Measurements from ENCODE around the gene HECTD4. TPM values are rescaled to one million over a fixed set of nuclear protein-coding genes. Genes with fewer than 3 reads are reported as not detected.

Gene HECTD4
- total and polyA plus RNA-seq, 2 donors (not counting 1 experiment from before 2014, with no cell fraction given), result 46.4 to 92.2 TPM

DNA sequence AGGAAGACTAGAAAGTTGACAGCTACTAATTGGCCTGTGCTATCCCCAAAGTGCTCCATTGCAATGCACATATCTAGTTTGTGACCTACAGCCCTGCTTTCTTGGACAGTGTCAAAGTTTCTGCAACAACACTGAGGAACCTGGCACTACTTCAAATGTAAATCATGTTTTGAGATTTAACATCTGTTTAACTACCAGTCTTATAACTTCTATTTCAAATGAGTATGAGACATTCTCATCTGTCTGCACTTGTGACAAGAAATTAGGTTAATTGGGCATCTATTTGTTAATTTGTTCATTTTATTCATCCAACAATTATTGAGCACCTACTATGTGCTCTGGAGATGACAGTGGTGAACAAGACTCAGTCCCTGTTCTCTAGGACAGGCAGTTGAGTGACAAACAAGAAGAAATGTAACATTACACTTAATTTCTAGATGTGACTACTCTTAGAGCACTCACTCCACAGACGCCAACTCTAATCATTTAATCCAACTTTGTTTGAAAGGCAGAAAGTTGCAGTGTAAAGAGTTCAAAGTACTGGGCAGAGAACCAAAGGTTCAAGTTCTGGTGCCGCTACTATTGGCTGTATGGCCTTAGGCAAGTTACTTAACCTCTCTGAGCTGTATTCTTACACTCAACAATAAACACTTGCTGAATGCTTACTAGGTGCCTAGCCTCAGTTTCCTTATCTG lies 74.8 kb downstream of the HECTD4 start:
- Histone ChIP-seq H3K9ac (ENCODE audit: low read length) (no peak overlapping the region), H3K4me2 (replicated peaks; ENCODE audit: low read depth, low read length, poor library complexity, severe bottlenecking) (no peak overlapping the region), H3K4me3 (ENCODE audit: control extremely low read depth in 1 of 5, extremely low read depth in 1 of 5, insufficient read depth in 1 of 5, low read depth in 2 of 5, low read length in 4 of 5) (no peak overlapping the region), H3K27ac (ENCODE audit: low read length in 2 of 2) (no peak overlapping the region), H3K79me2 (ENCODE audit: control insufficient read depth, insufficient read depth, low read length) (peaks cover 2% of the 10 kb centered on the region), H3K36me3 (replicated peaks in 1 of 2; ENCODE audit: control extremely low read depth in 1 of 2, control insufficient read depth in 1 of 2, extremely low read depth in 1 of 2, insufficient read depth in 2 of 2, low read length in 1 of 2) (peaks cover 15 to 56% of the 10 kb centered on the region in 2 experiments), H3K27me3 (replicated peaks in 1 of 4; ENCODE audit: control extremely low read depth in 1 of 4, control insufficient read depth in 3 of 4, insufficient read depth in 4 of 4, low read length in 3 of 4) (no peaks in the 10 kb centered on the region), H4K20me1 (ENCODE audit: control insufficient read depth, insufficient read depth, low read length, poor library complexity, severe bottlenecking) (no peaks in the 10 kb centered on the region), H3K9me3 (ENCODE audit: control extremely low read depth in 1 of 3, control insufficient read depth in 2 of 3, insufficient read depth in 1 of 3, low read length in 2 of 3) (no peaks in the 10 kb centered on the region), H2AFZ (ENCODE audit: insufficient read depth, low read depth, low read length, poor library complexity, severe bottlenecking) (no peak overlapping the region), H3K4me1 (ENCODE audit: control insufficient read depth in 2 of 2, insufficient read depth in 2 of 2, low read length in 2 of 2) (no peaks in the 10 kb centered on the region)
- no peaks in the 10 kb centered on the region for H3K9me3 Mint-ChIP-seq (ENCODE audit: insufficient read depth)
- ChIA-PET CTCF (interaction anchor here (1.2 kb wide), 1 partner anchor 11 kb away, joined by 4 read pairs; no protein-coding TSS in a partner anchor), POLR2A (no interaction called here)
- no peak overlapping the region for H3K4me3 Mint-ChIP-seq
- no peak for ATAC-seq (ENCODE audit: low read depth)
- DNase-seq, result no peak
- no peaks in the 10 kb centered on the region for H3K27me3 Mint-ChIP-seq
- intact Hi-C loops (cut with micrococcal nuclease), result no loop called here
- no peak overlapping the region for H3K27ac Mint-ChIP-seq
- peaks cover 13% of the 10 kb centered on the region for H3K4me1 Mint-ChIP-seq
- no CpG with 5 or more reads among the region's 2 CpGs for WGBS (ENCODE audit: insufficient coverage)
- TF ChIP-seq, protein P1, sequence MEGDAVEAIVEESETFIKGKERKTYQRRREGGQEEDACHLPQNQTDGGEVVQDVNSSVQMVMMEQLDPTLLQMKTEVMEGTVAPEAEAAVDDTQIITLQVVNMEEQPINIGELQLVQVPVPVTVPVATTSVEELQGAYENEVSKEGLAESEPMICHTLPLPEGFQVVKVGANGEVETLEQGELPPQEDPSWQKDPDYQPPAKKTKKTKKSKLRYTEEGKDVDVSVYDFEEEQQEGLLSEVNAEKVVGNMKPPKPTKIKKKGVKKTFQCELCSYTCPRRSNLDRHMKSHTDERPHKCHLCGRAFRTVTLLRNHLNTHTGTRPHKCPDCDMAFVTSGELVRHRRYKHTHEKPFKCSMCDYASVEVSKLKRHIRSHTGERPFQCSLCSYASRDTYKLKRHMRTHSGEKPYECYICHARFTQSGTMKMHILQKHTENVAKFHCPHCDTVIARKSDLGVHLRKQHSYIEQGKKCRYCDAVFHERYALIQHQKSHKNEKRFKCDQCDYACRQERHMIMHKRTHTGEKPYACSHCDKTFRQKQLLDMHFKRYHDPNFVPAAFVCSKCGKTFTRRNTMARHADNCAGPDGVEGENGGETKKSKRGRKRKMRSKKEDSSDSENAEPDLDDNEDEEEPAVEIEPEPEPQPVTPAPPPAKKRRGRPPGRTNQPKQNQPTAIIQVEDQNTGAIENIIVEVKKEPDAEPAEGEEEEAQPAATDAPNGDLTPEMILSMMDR (IDR thresholded peaks at IDR 0.05), result no peak
- no peak for TF ChIP-seq EZH2 (IDR thresholded peaks at IDR 0.05; ENCODE audit: borderline replicate concordance, insufficient read depth, low read depth, low read length, poor library complexity, severe bottlenecking)

DNA sequence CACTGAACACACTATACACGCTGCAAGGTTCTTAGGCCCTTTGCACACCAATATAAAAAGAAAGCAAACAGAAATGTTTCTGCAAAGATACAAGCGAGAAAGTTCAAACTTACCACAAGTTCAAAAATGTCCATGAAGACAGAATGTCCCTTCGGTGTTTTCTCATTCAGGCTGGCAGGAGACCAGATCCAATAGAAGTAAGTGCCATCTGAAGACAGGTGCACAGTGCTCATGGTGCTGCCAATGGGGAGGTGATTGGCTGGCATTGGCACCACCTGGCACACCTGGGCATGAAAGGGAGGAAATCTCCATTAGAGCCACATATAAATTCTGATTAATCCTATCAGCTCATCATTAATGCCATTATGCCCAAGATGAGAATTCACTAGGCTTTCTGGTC lies 76.3 kb downstream of the HECTD4 start:
- Histone ChIP-seq H3K27ac (ENCODE audit: low read length in 2 of 2) (no peak overlapping the region), H3K4me3 (ENCODE audit: control extremely low read depth in 1 of 5, extremely low read depth in 1 of 5, insufficient read depth in 1 of 5, low read depth in 2 of 5, low read length in 4 of 5) (no peak overlapping the region), H3K79me2 (ENCODE audit: control insufficient read depth, insufficient read depth, low read length) (peaks cover 2% of the 10 kb centered on the region), H3K9ac (ENCODE audit: low read length) (no peak overlapping the region), H3K4me1 (ENCODE audit: control insufficient read depth in 2 of 2, insufficient read depth in 2 of 2, low read length in 2 of 2) (no peaks in the 10 kb centered on the region), H2AFZ (ENCODE audit: insufficient read depth, low read depth, low read length, poor library complexity, severe bottlenecking) (no peak overlapping the region), H4K20me1 (ENCODE audit: control insufficient read depth, insufficient read depth, low read length, poor library complexity, severe bottlenecking) (no peaks in the 10 kb centered on the region), H3K4me2 (replicated peaks; ENCODE audit: low read depth, low read length, poor library complexity, severe bottlenecking) (no peak overlapping the region), H3K9me3 (ENCODE audit: control extremely low read depth in 1 of 3, control insufficient read depth in 2 of 3, insufficient read depth in 1 of 3, low read length in 2 of 3) (no peaks in the 10 kb centered on the region), H3K36me3 (replicated peaks in 1 of 2; ENCODE audit: control extremely low read depth in 1 of 2, control insufficient read depth in 1 of 2, extremely low read depth in 1 of 2, insufficient read depth in 2 of 2, low read length in 1 of 2) (peaks cover 12 to 48% of the 10 kb centered on the region in 2 experiments), H3K27me3 (replicated peaks in 1 of 4; ENCODE audit: control extremely low read depth in 1 of 4, control insufficient read depth in 3 of 4, insufficient read depth in 4 of 4, low read length in 3 of 4) (no peaks in the 10 kb centered on the region)
- intact Hi-C loops (cut with micrococcal nuclease), result no loop called here
- ATAC-seq (ENCODE audit: low read depth) (no peak), DNase-seq (no peak)
- H3K27me3 Mint-ChIP-seq, result no peaks in the 10 kb centered on the region
- no peak for TF ChIP-seq EZH2 (IDR thresholded peaks at IDR 0.05; ENCODE audit: borderline replicate concordance, insufficient read depth, low read depth, low read length, poor library complexity, severe bottlenecking)
- TF ChIP-seq, protein P1 (IDR thresholded peaks at IDR 0.05), result no peak
- H3K4me1 Mint-ChIP-seq, result peaks cover 13% of the 10 kb centered on the region
- H3K9me3 Mint-ChIP-seq (ENCODE audit: insufficient read depth), result no peaks in the 10 kb centered on the region
- no peak overlapping the region for H3K27ac Mint-ChIP-seq
- POLR2A ChIA-PET, result no interaction called here
- CTCF ChIA-PET, result no interaction called here
- 80% methylated on average over 3 of the region's 3 CpGs for WGBS (ENCODE audit: insufficient coverage)
- H3K4me3 Mint-ChIP-seq, result no peak overlapping the region

Measured in B cell (primary cell).